Liver (tissue), 9 donors: ENCODE data around the gene PIP5K1C. TPM values are rescaled to one million over a fixed set of nuclear protein-coding genes. Genes with fewer than 3 reads are reported as not detected.

ENCODE experiments used
- DNase-seq: peaks from one replicate; pipeline ENCODE4 v3.0.0-alpha.2; 2017; ENCODE audit warnings: low spot score
- H3K27ac ChIP-seq, 2 donors: one replicate each; pipeline ENCODE4 v1.7.0; 2013; ENCODE audit warnings: inconsistent platforms in 2 of 2, low read length in 2 of 2, control low read depth in 1 of 2, low read depth in 1 of 2, mild to moderate bottlenecking in 1 of 2
- H3K27me3 ChIP-seq, 4 donors: one replicate each; pipeline versions ENCODE4 v1.6.1 to v1.7.0; 2013; ENCODE audit warnings: low read length in 3 of 4, inconsistent platforms in 1 of 4, mild to moderate bottlenecking in 1 of 4, moderate library complexity in 1 of 4; ENCODE audit not compliant: control insufficient read depth in 4 of 4, insufficient read depth in 4 of 4
- H3K36me3 ChIP-seq, 4 donors: one replicate each; pipeline versions ENCODE4 v1.6.1 to v1.7.0; 2013; ENCODE audit warnings: low read length in 3 of 4, mild to moderate bottlenecking in 3 of 4, low read depth in 1 of 4, moderate library complexity in 1 of 4; ENCODE audit not compliant: control insufficient read depth in 4 of 4, insufficient read depth in 3 of 4
- H3K4me1 ChIP-seq, 4 donors: one replicate each; pipeline versions ENCODE4 v1.6.1 to v1.7.0; 2013; ENCODE audit warnings: low read length in 3 of 4, mild to moderate bottlenecking in 3 of 4, moderate library complexity in 1 of 4; ENCODE audit not compliant: control insufficient read depth in 4 of 4, insufficient read depth in 4 of 4
- H3K4me3 ChIP-seq, 3 donors: one replicate each; pipeline versions ENCODE4 v1.6.1 to v1.7.0; 2013; ENCODE audit warnings: low read length in 3 of 3, control low read depth in 1 of 3, low read depth in 1 of 3, mild to moderate bottlenecking in 1 of 3
- H3K9ac ChIP-seq, 2 donors: one replicate each; pipeline ENCODE4 v1.7.0; 2013; ENCODE audit warnings: low read length in 2 of 2, mild to moderate bottlenecking in 2 of 2, moderate library complexity in 2 of 2, control low read depth in 1 of 2, low read depth in 1 of 2
- H3K9me3 ChIP-seq, 4 donors: one replicate each; pipeline versions ENCODE4 v1.6.1 to v1.7.0; 2013; ENCODE audit warnings: low read length in 3 of 4; ENCODE audit not compliant: control insufficient read depth in 4 of 4
- ATF3 ChIP-seq: IDR thresholded peaks from 2 replicates; pipeline ENCODE4 v1.6.1; 2016; ENCODE audit warnings: antibody characterized with exemption
- CTCF ChIP-seq: fragments of 150-350 bp; IDR thresholded peaks from 2 replicates; pipeline ENCODE4 v1.5.1; 2017; ENCODE audit warnings: improper control_type of control experiment, low read depth, low read length; ENCODE audit not compliant: missing input control
- EGR1 ChIP-seq, 2 donors: IDR thresholded peaks; 2 replicates each; pipeline ENCODE4 v1.6.1; 2016 to 2018; ENCODE audit warnings: antibody characterized with exemption in 2 of 2, low read depth in 2 of 2
- FOXA1 ChIP-seq: IDR thresholded peaks from 2 replicates; pipeline ENCODE4 v1.6.1; 2016; ENCODE audit warnings: antibody characterized with exemption
- FOXA2 ChIP-seq: IDR thresholded peaks from 2 replicates; pipeline ENCODE4 v1.6.1; 2016; ENCODE audit warnings: antibody characterized with exemption
- GABPA ChIP-seq, 2 donors: IDR thresholded peaks in 1 of 2; conservative IDR thresholded peaks in 1 of 2; 2 replicates each; pipeline ENCODE4 v1.6.1; 2016; ENCODE audit warnings: antibody characterized with exemption in 2 of 2, mild to moderate bottlenecking in 1 of 2, moderate library complexity in 1 of 2
- HNF4A ChIP-seq, 2 donors: conservative IDR thresholded peaks; 2 replicates each; pipeline ENCODE4 v1.6.1; 2016; ENCODE audit warnings: antibody characterized with exemption in 2 of 2, mild to moderate bottlenecking in 2 of 2
- HNF4G ChIP-seq: IDR thresholded peaks from 2 replicates; pipeline ENCODE4 v1.6.1; 2016; ENCODE audit warnings: antibody characterized with exemption
- JUND ChIP-seq, 2 donors: IDR thresholded peaks; 2 replicates each; pipeline ENCODE4 v1.6.1; 2016; ENCODE audit warnings: antibody characterized with exemption in 2 of 2
- MAX ChIP-seq: IDR thresholded peaks from 2 replicates; pipeline ENCODE4 v1.6.1; 2016; ENCODE audit warnings: antibody characterized with exemption
- NR2F2 ChIP-seq: IDR thresholded peaks from 2 replicates; pipeline ENCODE4 v1.6.1; 2016; ENCODE audit warnings: antibody characterized with exemption
- RAD21 ChIP-seq, 2 donors: IDR thresholded peaks; 2 replicates each; pipeline ENCODE4 v1.6.1; 2016; ENCODE audit warnings: antibody characterized with exemption in 2 of 2, mild to moderate bottlenecking in 2 of 2
- REST ChIP-seq: IDR thresholded peaks from 2 replicates; pipeline ENCODE4 v1.6.1; 2016; ENCODE audit warnings: antibody characterized with exemption, mild to moderate bottlenecking
- RXRA ChIP-seq, 2 donors: IDR thresholded peaks; 2 replicates each; pipeline ENCODE4 v1.6.1; 2017 to 2018; ENCODE audit warnings: antibody characterized with exemption in 2 of 2, mild to moderate bottlenecking in 1 of 2
- SP1 ChIP-seq: IDR thresholded peaks from 2 replicates; pipeline ENCODE4 v1.6.1; 2018; ENCODE audit warnings: antibody characterized with exemption, mild to moderate bottlenecking
- TAF1 ChIP-seq: conservative IDR thresholded peaks from 2 replicates; pipeline ENCODE4 v1.6.1; 2016; ENCODE audit warnings: antibody characterized with exemption, mild to moderate bottlenecking
- YY1 ChIP-seq: IDR thresholded peaks from 2 replicates; pipeline ENCODE4 v1.6.1; 2016; ENCODE audit warnings: antibody characterized with exemption, mild to moderate bottlenecking
- ZBTB33 ChIP-seq: IDR thresholded peaks from 2 replicates; pipeline ENCODE4 v1.6.1; 2016; ENCODE audit warnings: antibody characterized with exemption
- WGBS: extraction: QIAGEN DNeasy Blood & Tissue Kit; methylation state at CpG from one replicate; pipeline ENCODE4 v1.1.7; 2013; 5-methylcytosine and 5-hydroxymethylcytosine counted together
- polyA plus RNA-seq, 2 donors: library from polyadenylated mRNA; stranded (reverse) in 1 of 2; unstranded in 1 of 2; fragments of 200-250 nt in 1 of 2; fragments of >200 nt in 1 of 2; fragmentation: Nextera tagmentation in 1 of 2; extraction: Ambion mirVana in 1 of 2; gene quantifications; one replicate each; pipeline versions ENCODE4 v1.2.1 to v1.2.3, GENCODE V29; 2013 to 2015
- total RNA-seq, 2 donors: library from RNA; depleted of rRNA; stranded (reverse); fragments of >200 nt; gene quantifications; one replicate each; pipeline ENCODE4 v1.2.3, GENCODE V29; 2014
- donor health status: healthy.
- donor health status: healthy.
- donor health status: healthy.
- donor health status: healthy.
- donor health status: healthy.

The PIP5K1C gene
- total and polyA plus RNA-seq, 4 donors: 1.8 to 7.4 (median 6.0) TPM

- 98% methylated on average over 19 of the region's 19 CpGs for WGBS
- no peaks in the 10 kb centered on the region for H3K27me3 ChIP-seq
- H3K9ac ChIP-seq: no peak overlapping the region
- peaks cover 7 to 30% (median 24%) of the 10 kb centered on the region in 4 donors for H3K4me1 ChIP-seq
- TF ChIP-seq EGR1 (IDR thresholded peaks at IDR 0.05; ENCODE audit: low read depth in 2 of 2) (no peak), RAD21 (IDR thresholded peaks at IDR 0.05) (no peak), REST (no peak), FOXA2 (no peak), YY1 (no peak), NR2F2 (no peak), HNF4G (no peak), ZBTB33 (no peak), JUND (IDR thresholded peaks at IDR 0.05) (no peak), HNF4A (conservative IDR thresholded peaks at IDR 0.05) (no peak), FOXA1 (no peak), SP1 (no peak), RXRA (IDR thresholded peaks at IDR 0.05) (no peak), MAX (no peak), ATF3 (no peak), GABPA (IDR thresholded peaks at IDR 0.05 in 1 of 2, conservative IDR thresholded peaks at IDR 0.05 in 1 of 2) (no peak), TAF1 (no peak), CTCF (no peak)
- no peak overlapping the region for H3K27ac ChIP-seq
- H3K4me3 ChIP-seq: no peak overlapping the region
- peaks cover 0 to 21% (median 6%) of the 10 kb centered on the region in 4 donors for H3K36me3 ChIP-seq
- H3K9me3 ChIP-seq: no peaks in the 10 kb centered on the region
- no peak for DNase-seq
These were observed 43.4 kb downstream of the PIP5K1C start for GRCh38 chr19:3656747-3657394.
